DMS 273 (cell line): ENCODE measurements around the gene CACNA2D1.

ENCODE experiments used
- DNase-seq: peaks from one replicate; lab custom pipeline; 2025; ENCODE audit not compliant: unreplicated experiment; lab: John Stamatoyannopoulos, UW

CACNA2D1 gene

DNA sequence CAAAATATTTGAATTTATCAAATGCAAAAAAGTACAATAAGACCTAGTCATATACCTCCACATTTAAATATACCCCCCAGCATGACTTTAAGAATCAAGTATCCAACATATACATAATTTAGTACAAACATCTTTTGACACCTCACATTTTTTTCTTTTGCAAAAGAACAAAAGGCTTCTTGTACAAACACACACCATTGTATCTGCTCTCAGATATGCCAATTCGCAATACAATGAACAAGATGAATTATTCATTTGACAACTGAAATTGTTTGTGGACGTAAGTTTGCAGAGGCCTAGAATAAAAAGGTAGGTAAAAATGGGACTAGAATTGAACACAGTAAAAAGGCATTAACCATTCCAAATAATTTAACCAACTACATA, 154.4 kb downstream of the CACNA2D1 start:
- DNase-seq = no peak

DNA sequence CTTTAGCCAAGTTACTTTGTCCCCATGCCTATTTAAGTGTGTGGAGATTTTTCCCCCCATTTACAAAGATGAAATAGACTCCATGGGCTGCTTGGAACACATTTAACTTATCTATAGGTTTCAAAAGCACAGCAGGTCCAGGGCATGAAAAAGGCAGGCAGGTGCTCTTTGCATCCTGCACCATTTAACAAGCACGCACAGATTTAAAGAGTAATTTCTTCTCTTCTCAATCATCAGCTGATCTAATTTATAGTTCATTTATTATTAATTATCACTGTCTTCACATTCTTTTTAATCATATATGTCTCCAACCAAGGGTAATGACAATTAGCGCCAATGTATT, 156.8 kb downstream of the CACNA2D1 start:
- DNase-seq = no peak

DNA sequence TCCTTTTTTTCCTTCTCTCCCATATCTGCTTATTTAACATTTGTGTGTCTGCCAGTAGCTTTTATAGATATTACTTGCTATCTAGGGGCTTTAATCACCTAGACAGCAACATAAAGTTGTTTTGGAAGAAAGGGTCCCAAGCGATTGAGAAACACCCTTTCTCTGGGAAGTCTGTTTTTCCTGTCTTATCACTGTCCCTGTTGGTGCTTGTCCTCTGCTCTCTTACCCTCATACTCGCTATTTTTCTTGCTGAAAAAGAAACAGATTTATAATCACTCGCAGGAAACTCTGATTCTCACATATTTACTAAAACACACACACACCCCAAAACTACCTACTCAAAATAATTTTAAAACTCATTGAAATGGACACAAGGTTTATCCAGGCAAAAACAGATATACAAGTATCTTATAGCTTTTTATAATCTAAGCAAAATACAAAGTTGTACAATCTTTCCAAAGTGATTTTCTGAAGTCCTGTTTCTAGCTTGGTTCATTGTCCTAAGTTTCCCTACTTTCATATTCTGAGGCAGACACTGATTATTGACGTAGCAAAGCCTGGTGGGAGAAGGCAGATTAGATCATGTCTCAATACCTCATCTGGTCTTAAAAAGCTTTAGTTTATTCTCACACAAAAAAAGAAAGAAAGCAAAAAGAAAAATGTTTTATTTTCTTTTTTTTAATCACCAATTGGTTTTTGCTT, 157.3 kb downstream of the CACNA2D1 start:
- no peak for DNase-seq

DNA sequence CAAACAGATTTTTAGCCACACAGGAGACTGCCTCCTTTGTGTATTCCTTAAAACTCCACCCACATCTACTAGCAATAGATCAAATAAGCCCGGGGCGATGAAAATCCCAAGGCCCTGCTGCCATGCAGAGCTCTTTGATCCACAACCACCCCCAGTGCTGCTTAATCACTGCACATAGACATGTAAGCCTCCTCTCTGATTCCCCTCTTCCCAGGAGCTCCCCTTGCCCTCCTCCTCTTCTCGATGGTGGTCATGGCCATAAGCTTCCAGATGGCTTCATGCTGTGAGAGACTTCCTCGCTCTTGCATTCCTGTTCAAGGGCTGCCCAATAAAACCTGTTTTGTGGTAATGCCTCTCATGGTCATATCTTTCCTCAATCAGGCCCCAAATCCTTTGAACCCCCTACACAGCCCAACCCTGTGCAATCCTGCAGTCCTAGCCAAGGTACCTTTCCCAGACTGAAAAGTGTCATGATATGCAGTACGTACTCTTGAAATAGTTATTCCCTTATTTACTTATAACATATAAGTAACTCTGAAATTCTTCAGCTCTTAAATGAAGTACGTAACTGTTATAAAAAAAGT, 158.5 kb downstream of the CACNA2D1 start:
- DNase-seq = peak; percentile 25

DNA sequence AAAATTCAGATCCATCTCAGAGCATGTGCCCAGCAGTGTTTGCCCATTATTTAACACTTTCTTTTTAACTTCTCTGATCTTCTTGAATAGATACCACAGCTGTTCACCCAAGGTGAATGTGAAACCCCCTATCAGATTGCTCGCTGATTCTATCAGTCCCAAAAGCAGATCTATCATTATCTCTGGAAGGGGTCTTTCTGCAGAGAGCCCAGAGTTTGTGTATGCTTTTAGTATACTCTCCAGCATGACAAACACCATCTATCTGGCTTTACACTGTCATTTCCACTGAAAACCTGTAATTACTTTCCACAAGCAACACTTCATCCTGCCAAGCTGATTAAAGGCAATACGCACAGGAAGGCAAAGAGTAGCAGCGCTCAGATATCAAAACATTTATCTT, 168.2 kb downstream of the CACNA2D1 start:
- no peak for DNase-seq

DNA sequence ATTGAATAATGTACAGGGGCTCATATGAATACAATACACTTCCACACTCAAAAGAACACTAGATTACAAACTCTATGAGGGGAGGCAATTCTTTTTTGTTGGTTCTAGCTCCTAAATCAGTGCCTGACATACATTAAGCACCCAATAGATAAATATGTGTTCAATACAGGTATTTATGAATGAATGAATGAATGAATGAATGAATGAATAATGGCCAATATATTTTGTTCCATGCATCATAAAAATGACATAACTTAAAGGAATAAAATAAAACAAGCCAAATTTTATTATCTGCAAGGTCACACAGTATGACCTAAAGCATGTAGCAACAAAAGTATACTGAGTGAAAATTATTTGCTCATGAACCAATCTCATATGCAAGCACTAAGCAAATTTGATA, 168.9 kb downstream of the CACNA2D1 start:
- DNase-seq = no peak

DNA sequence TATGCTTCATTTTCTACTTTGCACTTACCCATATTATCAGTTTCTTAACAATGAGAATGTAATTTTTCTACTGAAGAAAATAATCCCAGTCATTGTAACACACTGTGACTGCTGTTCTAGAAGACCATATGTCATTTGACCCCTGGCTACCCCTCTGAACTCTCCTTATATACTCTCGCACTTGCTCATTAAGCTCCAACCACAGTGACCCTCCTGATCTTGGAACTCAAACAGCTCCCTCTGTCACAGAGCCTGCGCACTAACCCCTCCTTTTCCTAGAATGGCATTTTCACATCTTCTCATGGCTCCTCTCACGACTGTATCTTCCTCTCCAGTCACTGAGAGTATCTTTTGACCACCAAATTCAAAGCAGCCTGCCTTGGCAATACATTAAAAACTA, 169.7 kb downstream of the CACNA2D1 start:
- no peak for DNase-seq

DNA sequence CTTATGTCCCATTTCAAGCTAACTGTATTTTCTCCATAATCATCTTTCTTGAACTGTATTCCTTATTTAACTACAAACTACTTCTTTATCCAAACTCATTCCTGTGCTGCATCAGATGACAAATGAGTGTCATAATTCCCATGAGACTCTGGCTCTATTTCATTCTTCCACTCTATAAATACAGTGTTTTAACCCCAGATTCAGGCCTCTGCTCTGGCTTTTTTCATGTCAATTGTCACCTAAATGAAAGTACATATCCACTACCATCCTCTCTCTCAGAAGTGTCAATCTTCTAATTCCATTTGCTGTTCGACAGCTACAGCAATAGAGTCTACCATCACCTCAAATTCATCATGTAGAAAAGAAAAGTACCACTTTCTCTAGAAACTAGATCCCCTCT, 172.7 kb downstream of the CACNA2D1 start:
- DNase-seq = no peak

DNA sequence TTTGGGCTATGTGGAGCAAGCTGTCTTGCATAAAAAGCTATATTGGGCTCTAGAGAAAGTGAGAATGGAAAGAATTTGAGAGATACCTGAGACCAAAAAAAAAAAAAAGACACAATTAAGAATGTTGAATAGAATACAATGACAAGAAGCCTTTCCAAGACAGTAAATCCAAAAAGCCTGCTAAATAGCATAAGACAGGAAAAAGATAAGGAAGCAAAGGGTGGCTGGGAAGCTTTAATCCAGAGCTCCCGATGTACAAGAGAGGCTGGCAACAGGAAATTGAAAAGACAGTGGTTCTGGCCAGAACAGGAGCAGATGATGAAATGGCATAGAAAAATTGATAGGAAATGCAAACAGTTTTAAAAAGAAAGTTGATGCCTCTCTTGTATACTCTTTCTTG, 174.9 kb downstream of the CACNA2D1 start:
- DNase-seq = no peak

DNA sequence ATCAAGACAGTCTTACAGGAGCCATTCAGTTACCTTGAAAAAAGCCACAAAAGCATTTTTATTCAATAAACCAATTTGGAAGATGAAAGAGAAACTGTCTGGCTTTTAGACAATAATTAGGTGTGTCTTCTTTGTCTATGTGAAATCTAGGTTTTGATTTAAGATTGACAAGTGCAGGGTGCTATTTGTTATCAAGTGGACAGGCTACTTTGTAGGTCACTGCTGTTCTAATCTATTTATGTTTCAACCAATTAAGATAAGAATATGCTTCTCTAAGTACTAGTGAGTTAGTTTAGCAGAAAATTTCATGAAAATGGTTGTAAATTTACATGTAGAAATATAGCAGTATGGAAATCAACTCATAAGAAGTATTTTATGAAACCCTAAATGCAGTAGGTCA, 177.5 kb downstream of the CACNA2D1 start:
- no peak for DNase-seq

DNA sequence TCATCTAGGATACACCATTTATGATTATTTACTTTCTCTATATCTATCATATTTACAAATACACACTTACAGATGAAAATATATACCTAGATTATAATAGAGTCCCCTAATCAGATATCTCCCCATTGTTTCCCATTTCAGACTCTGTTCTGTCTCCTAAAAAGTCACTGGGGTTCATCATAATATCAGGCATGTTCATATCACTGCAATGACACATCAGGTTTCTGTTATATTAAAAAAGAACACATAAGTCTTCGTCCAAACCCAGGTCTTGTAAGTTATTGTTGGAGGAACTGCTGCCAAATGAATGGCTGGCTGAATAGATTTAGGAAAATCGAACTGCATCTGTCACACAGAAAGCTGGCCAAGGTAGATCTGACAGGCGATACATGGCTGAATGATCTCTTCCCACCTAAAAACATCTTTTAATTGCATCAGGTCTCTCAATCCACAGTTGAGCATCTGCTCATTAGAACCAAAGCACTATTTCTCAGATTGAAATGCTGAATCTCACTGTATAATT, 178.7 kb downstream of the CACNA2D1 start:
- peak; percentile 74 for DNase-seq

DNA sequence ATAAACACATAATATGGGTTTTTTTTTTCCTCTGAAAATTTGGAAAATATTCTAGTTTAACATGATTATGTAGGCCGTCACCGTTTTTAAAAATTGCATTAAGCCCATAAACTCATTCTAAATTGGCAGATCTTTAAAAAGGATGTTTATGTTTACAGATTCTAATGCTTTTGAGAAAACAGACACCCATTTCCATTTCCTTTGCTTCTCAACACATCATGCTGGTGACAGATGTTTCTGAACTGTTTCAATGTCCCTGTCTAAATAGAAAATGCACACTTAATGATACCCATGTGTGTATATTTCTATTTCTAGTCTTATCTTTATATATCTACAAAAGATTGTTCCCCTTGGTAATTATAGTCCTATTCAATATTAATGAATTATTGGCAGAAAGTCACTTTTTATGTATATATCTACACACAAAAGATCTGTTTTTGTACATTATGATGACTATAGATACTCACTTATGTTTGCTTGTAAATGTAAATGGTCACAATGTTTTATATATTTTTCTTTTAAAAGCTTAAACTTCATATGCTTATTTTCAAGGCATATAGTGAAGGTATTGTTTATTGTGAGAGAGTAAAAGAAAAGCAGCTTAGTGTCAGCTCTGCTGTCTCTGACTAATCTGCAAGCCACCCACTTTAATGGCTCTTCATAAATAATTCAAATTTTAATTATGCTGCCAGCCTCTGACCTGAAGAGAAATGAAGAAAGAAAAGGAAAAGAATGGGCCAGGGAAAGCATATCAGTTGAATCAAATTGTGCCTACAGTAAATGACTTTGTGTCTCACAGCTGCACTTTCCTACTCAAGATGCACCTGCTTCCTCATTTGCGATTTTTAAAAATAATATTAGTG, 179.4 kb downstream of the CACNA2D1 start:
- peak; percentile 46 for DNase-seq

DNA sequence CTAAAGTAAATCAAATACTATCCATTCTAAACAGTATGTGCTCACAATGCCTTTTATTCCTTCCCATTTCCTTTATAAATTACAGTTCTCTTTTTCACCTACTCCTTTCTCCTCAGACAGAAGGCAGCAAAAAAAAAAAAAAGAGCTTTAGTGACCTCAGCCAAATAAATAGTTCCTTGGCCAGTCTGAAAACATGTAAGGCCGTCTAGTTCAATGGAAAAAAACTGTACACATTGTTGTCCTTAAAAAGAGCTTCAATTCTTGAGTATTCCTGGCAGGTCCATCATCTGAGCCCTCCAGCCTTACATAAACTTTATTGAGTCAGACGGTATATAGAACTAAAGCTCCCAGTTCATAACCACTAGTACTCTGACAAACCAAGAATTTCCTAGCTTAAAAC, 185.4 kb downstream of the CACNA2D1 start:
- no peak for DNase-seq

DNA sequence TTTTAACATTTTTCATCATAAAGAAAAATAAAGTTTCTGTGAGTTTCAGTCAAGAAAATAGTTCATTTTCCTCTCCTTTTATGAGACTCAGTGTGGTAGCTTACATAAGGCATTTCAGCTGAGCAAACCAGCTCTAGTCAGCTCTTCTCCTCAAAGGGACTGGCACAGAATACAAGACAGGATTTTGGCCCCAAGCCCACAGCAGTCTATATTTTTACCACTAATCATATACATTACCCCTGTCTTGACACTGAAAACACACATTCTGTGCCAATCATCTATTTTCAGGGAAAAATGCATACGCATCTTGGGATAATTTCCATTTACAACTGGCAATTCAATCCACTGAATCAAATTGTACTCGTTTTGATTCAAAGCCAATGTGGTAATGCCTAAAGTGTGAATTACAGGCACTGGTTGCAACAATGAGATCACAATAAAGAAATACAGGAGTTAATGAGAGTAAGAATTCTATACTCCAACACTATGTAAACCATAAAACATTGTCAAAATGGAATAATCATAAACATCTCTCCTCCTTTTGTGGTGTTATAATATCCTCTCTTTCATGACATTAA, 186.4 kb downstream of the CACNA2D1 start:
- peak; percentile 48 for DNase-seq

DNA sequence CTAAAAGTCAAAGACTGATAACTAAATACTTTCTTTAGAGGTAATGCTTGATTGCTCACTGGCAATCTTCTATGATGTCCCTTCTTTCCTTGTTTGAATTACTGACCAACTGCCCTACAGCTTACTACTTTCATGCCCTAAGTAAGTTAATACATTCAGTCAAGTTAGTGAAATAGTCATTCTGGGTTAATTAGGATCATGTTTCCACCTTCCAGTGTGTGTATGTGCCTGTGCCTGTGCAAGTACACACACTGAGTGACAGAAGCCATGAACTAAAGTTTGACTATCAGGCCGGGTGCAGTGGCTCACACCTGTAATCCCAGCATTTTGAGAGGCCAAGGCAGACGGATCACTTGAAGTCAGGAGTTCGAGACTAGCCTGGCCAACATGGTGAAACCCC, 187.9 kb downstream of the CACNA2D1 start:
- no peak for DNase-seq

DNA sequence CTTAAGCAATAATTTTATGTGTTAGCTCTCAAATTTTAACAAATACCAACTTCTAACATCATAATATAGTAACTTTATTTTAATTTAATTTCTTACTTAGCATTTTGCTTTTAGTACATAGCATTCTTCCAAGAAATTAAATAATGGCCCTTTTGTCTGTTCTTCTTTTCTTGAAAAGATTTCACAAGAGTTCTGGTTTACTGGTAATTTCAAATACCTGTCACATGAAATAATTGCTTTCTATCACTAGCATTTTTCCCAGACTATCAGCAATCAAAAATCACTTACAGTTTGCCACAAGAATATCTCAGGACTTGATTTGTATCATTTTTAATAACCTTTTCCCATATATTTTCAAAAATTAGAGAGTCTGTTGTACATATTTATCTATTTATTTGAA, 193.0 kb downstream of the CACNA2D1 start:
- DNase-seq = no peak

DNA sequence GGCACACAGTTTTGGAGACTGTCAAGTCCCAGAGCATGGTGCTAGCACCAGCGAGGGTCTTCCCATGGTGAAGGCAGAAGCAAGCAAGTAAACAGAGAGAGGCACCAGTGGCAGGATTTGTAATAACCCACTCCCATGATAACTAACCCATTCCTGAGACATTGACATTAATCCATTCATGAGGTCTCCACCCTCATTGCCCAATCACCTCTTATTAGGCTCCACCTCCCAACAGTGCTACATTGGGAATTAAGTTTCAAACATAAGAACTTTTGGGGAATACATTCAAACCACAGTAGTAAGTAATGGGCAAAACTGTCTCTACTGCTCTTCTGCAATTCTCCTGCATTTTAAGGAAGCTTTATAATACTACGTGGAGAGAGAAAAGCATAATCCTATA, 193.6 kb downstream of the CACNA2D1 start:
- no peak for DNase-seq

DNA sequence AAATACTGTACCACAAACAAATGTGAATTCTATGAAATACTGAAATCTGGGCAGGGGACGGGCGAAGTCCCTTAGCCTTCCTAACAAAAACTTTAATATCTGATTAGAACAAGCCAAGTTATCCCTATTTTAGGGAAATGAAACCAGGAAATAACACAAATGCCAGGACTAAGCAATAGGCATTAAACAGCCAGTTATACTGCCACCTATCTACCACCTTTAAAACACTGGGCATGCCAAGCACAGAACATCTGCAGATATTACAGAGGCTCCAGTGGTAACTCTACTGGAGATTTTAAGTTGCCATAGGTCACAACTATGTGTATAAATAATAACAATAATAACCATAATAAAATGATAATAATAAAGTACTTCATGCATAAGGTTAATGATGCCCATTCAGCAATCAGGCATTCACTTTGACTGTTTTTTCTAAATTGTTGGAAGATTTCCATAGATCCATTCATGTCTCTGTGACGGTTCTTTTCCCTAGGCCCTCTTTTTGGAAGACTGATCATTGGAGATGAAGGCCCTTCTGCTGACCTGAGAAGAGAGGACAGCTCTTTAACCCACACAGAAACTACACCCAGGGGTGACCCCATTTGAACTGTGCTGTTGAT, 195.7 kb downstream of the CACNA2D1 start:
- DNase-seq = peak; percentile 49

DNA sequence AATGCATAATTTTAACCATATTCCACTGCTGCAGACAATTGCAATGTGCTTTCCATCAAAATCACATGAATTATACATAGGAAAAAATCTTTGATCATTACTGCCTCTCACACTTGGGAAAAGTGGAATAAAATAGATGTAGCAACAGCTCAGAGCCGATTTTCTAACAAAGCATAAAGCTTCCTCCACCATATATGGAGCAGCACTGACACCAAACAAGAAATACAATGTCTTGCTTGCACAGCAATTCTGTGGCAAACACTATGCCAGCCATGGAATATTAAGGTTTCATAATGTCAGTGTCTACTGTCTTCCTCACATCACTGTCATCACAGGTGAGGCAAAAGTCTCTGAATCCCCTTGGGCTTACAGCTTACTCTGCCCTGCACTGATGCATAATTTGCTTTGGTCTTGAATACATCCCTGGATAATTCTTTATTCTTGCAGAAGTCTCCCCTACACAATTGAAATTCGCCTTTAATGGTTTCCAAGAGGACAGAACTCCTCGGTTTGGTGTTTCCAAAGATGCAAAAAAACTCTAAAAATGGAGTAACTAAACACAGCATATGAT, 198.5 kb downstream of the CACNA2D1 start:
- no peak for DNase-seq

DNA sequence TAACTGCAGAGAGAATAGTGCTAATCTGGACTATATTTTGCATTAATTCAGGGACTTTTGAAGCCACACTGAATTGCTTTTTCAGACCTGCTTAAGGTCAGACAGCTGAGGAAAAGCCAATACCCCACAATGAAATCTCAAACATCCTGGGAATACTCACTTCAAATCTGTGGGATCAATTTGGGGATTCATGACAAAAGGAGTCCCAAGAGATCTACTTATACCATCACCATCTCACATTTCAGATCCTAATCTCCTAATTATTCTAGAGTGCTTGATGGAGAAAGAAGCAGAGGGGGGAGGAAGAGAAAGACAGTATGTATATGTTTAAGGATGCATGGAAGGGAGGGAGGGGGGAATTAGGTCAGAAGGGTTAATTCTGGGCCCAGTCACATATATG, 202.2 kb downstream of the CACNA2D1 start:
- peak; percentile 28 for DNase-seq

DNA sequence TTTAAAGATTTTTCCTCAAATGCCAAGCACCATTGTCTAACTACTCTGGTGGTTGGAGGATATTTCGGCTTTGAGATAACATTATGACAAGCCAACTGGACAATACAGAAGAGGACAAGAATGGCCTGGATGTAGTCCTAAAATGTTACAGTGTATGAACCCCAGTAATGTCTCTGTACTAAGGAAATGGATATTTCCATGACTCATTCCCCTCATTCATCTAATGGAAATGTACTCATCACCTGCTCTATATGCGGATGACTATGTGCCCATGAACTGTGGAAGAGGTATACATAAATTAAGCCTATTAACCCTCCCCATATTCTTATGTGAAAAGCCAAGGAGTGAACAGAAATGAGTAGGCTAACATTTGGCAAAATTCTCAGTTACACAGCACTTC, 207.9 kb downstream of the CACNA2D1 start:
- peak; percentile 25 for DNase-seq
